HG02678 (cell line): ENCODE measurements around the gene RXYLT1.

Experiments used
- ATAC-seq: cut with Tn5 transposase; IDR thresholded peaks from one replicate; pipeline ENCODE4 v1.9.1; 2021; ENCODE audit warnings: mild to moderate bottlenecking, moderate library complexity; ENCODE audit not compliant: unreplicated experiment

The RXYLT1 gene

DNA sequence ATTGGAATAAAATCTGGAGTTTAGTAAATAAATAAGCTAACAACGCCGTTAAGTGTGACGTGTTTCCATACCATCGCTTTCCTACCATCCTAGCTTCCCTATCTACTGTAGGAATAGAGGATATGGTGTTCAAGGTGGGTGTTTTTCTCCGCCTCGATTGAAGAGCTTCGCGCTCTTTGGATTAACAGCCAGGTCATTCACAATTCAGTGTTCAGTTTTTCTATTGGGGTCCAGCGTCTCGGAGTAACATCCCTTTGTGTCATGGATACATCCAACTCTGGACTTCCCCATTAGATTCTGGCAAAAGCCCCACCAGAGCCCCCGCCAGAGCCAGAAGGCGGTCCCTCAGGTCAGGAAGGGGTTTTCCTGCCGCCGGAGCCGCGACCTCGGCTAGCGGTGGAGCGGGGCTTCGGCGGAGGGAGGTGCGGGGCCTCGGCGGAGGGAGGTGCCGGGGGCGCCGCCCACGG lies 63.6 kb downstream of the RXYLT1 start:
- ATAC-seq = no peak

DNA sequence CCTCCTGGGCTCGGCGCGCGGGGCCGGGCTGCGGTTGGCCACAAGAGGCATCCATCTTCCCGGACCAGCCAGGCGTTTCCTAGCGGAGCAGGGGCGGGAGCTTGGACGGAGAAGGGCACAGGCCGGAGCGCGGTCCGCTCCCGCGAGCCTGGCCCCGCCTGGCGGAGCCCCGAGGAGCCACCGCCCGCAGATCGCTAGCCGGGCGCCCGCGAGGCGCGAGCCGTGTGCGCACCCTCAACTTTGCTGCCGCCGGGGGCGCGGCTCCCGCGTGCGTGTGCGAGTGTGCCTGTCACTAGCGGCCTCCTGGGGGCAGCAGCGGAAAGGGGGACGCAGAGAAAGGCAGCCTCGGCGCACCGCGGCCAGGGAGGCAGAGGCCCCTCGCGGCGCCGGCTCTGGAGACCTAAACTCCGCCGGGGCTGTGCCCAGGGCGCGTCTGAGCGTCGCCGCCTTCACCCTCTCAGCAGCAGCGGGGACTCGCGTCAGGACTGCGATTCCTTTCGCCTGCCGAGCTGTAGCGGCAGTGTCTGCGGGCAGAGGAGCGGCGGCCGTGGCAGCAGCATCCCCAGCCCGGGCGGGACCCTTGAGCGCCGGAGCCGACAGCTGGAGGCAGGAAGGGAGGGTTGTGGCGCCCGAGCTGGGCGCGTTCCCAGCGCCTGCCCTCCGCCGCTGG lies 64.1 kb downstream of the RXYLT1 start:
- peak; percentile 96 for ATAC-seq

DNA sequence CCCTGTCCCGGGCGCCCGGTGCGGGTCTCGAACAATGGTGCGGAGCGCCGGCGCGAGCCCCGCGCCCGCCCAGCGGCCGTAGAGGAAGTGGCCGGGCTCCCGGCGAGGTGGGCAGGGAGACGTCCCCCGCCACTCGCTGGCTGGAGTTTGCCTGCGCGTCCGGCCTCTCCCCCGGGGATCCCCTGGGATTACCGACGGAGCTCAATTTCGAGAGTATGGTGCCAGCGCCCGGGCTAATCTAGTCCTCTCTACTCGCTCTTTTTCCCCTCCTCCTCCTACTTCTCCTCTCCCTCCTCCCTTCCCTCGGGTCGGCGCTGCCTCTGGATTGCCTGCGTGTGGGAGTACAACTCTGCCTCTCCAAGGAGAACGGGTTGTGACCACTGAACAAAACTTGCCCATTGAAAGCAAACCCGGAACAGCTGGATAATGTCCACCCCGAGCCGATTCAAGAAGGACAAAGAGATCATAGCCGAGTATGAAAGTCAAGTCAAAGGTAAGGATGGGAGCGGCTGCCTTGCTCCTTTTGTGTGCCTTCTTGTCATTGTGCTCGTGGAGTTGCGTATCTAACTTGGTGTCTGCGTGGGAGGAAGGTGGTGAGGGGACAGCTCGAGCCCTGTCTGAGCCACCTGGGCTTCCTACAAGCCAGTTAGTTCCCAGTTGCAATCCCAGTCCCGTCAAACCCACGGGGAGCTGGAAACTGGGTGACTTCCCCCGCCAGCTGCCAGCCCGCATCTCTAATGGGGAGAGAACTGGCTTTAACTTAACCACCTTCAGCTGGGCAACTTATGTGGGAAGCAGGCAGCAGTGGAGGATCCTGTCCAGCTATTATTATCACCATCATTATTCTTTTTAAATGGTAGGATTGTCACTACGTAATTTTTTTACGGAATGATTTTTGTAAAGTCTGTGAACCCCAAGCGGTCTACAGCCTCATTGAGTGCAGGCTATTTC lies 65.0 kb downstream of the RXYLT1 start, which contains the start of gene SRGAP1:
SRGAP1 (plus strand) TSS at position 310 of the 951 bp plus-strand sequence; CDS start at position 427, 117 bp downstream.
- ATAC-seq = peak; percentile 26

DNA sequence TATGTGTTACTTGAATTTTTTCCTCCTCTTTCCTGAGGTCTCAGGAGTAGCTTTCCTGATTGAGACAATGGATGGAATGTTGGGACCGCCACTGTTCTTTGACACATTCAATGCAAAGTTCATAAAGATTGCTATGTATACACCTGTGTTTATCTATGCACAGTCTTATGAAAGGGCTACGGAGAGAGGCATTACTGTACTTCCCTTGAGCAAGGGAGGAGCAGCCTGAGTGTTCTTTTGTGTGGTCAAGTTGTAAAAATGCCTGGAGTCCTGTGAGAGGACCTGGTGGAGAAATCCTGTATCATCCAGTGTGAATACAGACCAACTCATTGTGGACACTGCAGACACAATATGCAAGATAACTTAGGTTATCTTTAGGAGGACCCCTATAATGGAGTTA lies 66.0 kb downstream of the RXYLT1 start:
- no peak for ATAC-seq

DNA sequence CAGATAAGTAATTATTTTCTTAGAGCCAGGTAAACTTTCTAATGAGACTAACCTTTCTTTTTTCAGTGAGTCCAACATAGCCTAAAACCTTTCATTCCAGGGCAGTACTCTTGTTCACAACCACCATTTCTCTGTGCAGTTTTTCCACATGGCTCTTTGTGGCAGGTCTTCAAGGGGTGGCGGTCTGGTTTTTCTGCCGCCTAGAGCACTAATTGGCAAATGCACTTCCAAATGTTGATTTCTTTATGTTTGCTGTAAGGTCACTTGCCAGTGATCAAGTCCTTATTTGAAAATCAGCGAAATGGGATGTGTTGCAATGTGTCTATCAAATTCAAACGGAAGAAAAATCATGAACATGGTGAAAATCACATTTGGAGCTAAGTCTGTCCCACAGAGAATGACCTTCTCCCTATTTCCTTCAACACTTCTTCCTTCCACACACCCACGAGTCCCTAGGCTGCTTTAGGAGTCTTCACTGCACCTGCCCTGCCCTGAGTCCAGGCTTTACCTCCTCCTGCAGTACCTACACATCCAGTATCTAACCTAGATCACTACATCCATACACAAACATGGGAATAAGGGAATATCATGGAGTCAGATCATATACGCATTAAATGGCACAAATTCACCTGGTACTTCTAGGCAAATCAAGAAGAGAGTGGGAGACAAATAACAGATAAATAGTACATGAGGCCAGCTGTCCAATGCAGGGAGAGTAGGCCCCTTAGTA lies 66.7 kb downstream of the RXYLT1 start:
- no peak for ATAC-seq

DNA sequence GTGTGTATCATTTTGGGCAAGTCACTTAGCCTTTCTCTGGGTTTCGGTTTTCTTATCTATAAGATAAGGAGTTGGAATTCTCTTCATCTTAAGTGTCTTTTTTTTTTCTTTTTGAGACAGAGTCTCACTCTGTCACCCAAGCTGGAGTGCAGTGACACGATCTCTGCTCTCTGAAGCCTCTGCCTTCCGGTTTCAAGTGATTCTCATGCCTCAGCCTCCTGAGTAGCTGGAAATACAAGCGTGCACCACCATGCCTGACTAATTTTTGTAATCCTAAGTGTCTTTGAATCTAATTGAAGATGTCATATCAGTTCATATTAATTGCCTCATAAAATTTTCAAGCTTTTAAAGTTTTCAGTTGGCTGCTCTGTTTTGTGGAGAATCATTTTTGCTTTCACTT lies 68.7 kb downstream of the RXYLT1 start:
- ATAC-seq = no peak

DNA sequence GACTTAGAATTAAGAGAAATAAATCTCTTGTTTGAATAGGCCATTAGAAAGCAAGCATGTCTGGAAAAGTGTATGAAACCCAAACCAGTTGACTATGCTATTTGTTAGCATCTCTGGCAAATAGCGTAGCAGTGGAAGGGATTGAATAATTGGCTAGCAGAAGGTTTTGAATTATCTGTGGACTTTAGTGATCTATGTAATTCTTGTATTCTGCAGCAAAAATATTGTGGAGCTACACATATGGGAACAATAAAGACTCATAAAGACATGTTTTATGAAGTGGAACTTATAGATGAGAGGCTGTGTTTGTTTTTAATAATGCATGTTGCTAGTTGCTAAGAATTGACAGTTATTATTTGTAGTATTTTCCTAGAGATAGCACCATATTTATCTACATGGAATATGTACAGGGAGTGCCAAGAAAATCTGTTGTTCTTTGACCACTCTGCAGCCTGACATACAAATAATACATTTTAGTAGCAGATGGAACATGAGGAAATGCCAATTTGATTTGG lies 69.5 kb downstream of the RXYLT1 start:
- ATAC-seq = no peak

DNA sequence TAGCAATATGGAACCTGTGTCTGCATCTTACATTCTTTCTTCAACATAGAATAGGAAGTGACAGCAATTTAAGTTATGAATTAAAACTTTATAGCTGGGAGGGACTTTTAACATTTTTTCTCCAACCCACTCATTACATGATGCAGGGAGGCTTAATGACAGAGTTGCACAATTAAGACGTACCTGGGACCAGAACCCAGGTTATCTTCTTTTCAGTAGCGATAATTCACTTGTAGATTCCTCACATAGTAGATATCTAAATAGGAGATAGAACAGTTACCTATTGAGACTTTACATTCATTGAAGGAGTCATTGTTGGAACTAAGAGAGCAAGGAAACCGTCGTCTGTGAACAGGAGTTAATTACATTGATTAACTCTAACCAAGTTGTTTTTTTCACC lies 69.9 kb downstream of the RXYLT1 start:
- ATAC-seq = no peak

DNA sequence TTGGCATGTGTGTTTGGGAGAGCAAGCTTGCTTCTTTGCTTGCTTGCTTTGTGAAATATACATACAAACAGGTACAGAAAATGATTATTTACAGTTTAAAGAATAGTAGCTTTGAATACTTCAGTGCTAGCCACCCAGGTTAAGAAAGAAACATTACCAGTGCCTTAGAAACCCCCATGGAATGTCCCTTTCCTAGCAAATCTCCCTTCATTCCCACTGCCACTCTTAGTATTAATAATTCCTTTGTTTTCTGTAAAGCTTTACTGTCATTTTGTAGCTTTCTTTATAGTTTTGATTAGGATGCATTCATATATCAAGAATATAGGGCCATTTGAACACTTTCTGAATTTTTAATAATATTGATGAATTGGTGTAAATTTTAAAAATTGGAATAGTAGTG lies 74.3 kb downstream of the RXYLT1 start:
- no peak for ATAC-seq

DNA sequence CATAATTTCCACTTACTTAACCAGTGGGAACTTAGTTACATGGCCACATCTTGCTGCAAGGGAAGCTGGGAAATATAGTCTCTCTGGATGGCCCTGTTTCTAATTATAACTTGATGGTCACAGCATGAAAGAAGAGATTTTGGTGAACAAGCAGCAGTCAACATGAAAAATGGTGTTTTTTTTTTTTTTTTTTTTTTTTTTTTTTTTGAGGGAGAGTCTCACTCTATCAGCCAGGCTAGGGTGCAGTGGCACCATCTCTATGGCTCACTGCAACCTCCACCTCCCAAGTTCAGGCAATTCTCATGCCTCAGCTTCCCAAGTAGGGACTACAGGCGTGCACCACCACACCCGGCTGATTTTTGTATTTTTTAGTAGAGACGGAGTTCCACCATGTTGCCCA lies 75.6 kb downstream of the RXYLT1 start:
- ATAC-seq = no peak

DNA sequence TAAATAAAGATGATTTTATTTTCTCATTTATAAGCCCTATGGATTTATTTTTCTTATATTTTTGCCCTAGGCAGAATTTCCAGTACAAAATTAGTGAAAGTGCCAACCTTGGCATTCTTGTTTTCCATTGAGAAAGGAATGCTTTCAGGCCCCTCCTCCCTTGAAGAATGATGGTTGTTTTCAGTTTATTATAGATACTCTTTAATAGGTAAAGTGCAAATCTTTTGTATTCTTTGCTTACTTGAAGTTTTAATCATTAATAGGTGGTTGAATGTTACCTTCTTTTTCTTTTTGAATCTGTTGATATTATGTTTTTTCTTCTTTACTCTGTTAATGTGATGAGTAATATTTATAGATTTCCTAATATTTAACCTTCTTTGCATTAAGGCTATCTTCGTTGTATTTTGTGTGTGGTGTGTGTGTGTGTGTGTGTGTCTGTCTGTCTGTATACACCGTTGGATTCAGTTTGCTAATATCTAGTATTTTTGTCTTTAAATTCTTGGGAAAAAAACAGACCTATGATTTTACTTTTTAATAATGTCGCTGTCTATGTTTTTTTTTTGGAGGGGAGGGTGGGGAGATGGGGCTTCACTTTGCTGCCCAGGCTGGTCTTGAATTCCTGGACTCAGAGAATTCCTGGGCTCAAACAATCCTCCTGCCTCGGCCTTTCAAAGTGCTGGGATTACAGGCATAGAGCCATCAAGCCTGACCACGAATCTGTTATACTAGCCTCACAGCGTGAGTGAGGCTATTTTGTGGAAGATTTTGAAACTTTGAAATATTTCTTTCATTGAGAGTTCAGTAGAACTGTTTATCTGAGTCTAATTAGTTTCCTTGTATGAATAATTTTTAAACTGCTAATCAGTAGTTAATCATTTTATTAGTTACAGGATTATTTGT lies 78.3 kb downstream of the RXYLT1 start:
- ATAC-seq = no peak
